ENCODE measurements around the gene ZNF333.
"Not testable (repeated sequence)": the region's sequence is repeated elsewhere in the genome, so short reads cannot be mapped to it uniquely, and the experiment has no call there.

Gene ZNF333

GRCh38 chr19:14770944-14771839, 81.3 kb downstream of the ZNF333 start:
- no peak for DNase-seq
- Histone ChIP-seq H3K27ac (no peak overlapping the region), H3K27me3 (ENCODE audit: insufficient read depth, low read depth, severe bottlenecking) (peaks cover 82% of the 10 kb centered on the region), H3K36me3 (no peaks in the 10 kb centered on the region), H3K9me3 (ENCODE audit: severe bottlenecking) (no peaks in the 10 kb centered on the region), H3K4me3 (ENCODE audit: low read depth, low read length) (no peak overlapping the region)
- TF ChIP-seq CTCF (IDR thresholded peaks at IDR 0.05; ENCODE audit: low read depth, low read length) = no peak

- no peak for DNase-seq
- no peak overlapping the region for H3K4me3 ChIP-seq (ENCODE audit: low read depth, low read length)
- H3K9me3 ChIP-seq (ENCODE audit: severe bottlenecking) = no peaks in the 10 kb centered on the region
- TF ChIP-seq CTCF (IDR thresholded peaks at IDR 0.05; ENCODE audit: low read depth, low read length) = no peak
- no peak overlapping the region for H3K27ac ChIP-seq
- no peaks in the 10 kb centered on the region for H3K36me3 ChIP-seq
- H3K27me3 ChIP-seq (ENCODE audit: insufficient read depth, low read depth, severe bottlenecking) = peaks cover 83% of the 10 kb centered on the region
Observed at GRCh38 chr19:14772467-14772866, 82.6 kb downstream of the ZNF333 start.

GRCh38 chr19:14772995-14773394, 83.1 kb downstream of the ZNF333 start:
- TF ChIP-seq CTCF (IDR thresholded peaks at IDR 0.05; ENCODE audit: low read depth, low read length) = no peak
- no peak for DNase-seq
- Histone ChIP-seq H3K36me3 (no peaks in the 10 kb centered on the region), H3K27ac (no peak overlapping the region), H3K27me3 (ENCODE audit: insufficient read depth, low read depth, severe bottlenecking) (peaks cover 78% of the 10 kb centered on the region), H3K9me3 (ENCODE audit: severe bottlenecking) (no peaks in the 10 kb centered on the region), H3K4me3 (ENCODE audit: low read depth, low read length) (no peak overlapping the region)

- not testable (repeated sequence) for H3K4me3 ChIP-seq (ENCODE audit: low read depth, low read length); H3K9me3 ChIP-seq (ENCODE audit: severe bottlenecking); H3K36me3 ChIP-seq; DNase-seq; H3K27ac ChIP-seq
- H3K27me3 ChIP-seq (ENCODE audit: insufficient read depth, low read depth, severe bottlenecking) = peaks cover 71% of the 10 kb centered on the region
Observed at GRCh38 chr19:14773722-14774121, 83.9 kb downstream of the ZNF333 start.

- Histone ChIP-seq H3K36me3 (no peaks in the 10 kb centered on the region), H3K4me3 (ENCODE audit: low read depth, low read length) (no peak overlapping the region), H3K27me3 (ENCODE audit: insufficient read depth, low read depth, severe bottlenecking) (peaks cover 64% of the 10 kb centered on the region), H3K27ac (no peak overlapping the region), H3K9me3 (ENCODE audit: severe bottlenecking) (no peaks in the 10 kb centered on the region)
- TF ChIP-seq CTCF (IDR thresholded peaks at IDR 0.05; ENCODE audit: low read depth, low read length) = no peak
- DNase-seq = no peak
Observed at GRCh38 chr19:14774373-14774772, 84.5 kb downstream of the ZNF333 start.

- peaks cover 64% of the 10 kb centered on the region for H3K27me3 ChIP-seq (ENCODE audit: insufficient read depth, low read depth, severe bottlenecking)
- not testable (repeated sequence) for DNase-seq; H3K27ac ChIP-seq; H3K36me3 ChIP-seq; H3K9me3 ChIP-seq (ENCODE audit: severe bottlenecking); H3K4me3 ChIP-seq (ENCODE audit: low read depth, low read length)
Observed at GRCh38 chr19:14775326-14775725, 85.5 kb downstream of the ZNF333 start.

Measured in WERI-Rb-1 (cell line).